ENCODE measurements around the gene PCDH15.

The PCDH15 gene

GRCh38 chr10:54108961-54109360, 692.1 kb downstream of the PCDH15 start:
- no peak for DNase-seq

- no peak for DNase-seq
These were observed 704.1 kb downstream of the PCDH15 start for GRCh38 chr10:54096892-54097291.

- no peak for DNase-seq
These were observed 706.7 kb downstream of the PCDH15 start for GRCh38 chr10:54094321-54094720.

GRCh38 chr10:54091237-54091636, 709.8 kb downstream of the PCDH15 start:
- DNase-seq: no peak

- DNase-seq: no peak
These were observed 719.1 kb downstream of the PCDH15 start for GRCh38 chr10:54081950-54082349.

GRCh38 chr10:54067361-54067760, 733.7 kb downstream of the PCDH15 start:
- DNase-seq: no peak

GRCh38 chr10:54066646-54067045, 734.4 kb downstream of the PCDH15 start:
- DNase-seq: no peak

- DNase-seq: no peak
These were observed 735.9 kb downstream of the PCDH15 start for GRCh38 chr10:54065106-54065505.

- DNase-seq: no peak
These were observed 736.8 kb downstream of the PCDH15 start for GRCh38 chr10:54064215-54064614.

- no peak for DNase-seq
These were observed 737.5 kb downstream of the PCDH15 start for GRCh38 chr10:54063514-54063913.

- DNase-seq: no peak
These were observed 740.5 kb downstream of the PCDH15 start for GRCh38 chr10:54060572-54060971.

- no peak for DNase-seq
These were observed 743.7 kb downstream of the PCDH15 start for GRCh38 chr10:54057357-54057756.

GRCh38 chr10:54026340-54026739, 774.7 kb downstream of the PCDH15 start:
- no peak for DNase-seq

GRCh38 chr10:54011117-54011516, 789.9 kb downstream of the PCDH15 start:
- DNase-seq: no peak

GRCh38 chr10:54010337-54010933, 790.6 kb downstream of the PCDH15 start:
- DNase-seq: no peak

- DNase-seq: no peak
These were observed 791.4 kb downstream of the PCDH15 start for GRCh38 chr10:54009672-54010071.

GRCh38 chr10:54002077-54002476, 799.0 kb downstream of the PCDH15 start:
- DNase-seq: no peak

- DNase-seq: no peak
These were observed 803.1 kb downstream of the PCDH15 start for GRCh38 chr10:53997953-53998352.

GRCh38 chr10:53990799-53991238, 810.2 kb downstream of the PCDH15 start:
- DNase-seq: no peak

GRCh38 chr10:53983431-53983830, 817.6 kb downstream of the PCDH15 start:
- no peak for DNase-seq

GRCh38 chr10:53980210-53980609, 820.8 kb downstream of the PCDH15 start:
- DNase-seq: no peak

- DNase-seq: no peak
These were observed 822.7 kb downstream of the PCDH15 start for GRCh38 chr10:53978301-53978700.

- no peak for DNase-seq
These were observed 823.8 kb downstream of the PCDH15 start for GRCh38 chr10:53977267-53977666.

- no peak for DNase-seq
These were observed 843.6 kb downstream of the PCDH15 start for GRCh38 chr10:53957401-53957800.

GRCh38 chr10:53955091-53955490, 845.9 kb downstream of the PCDH15 start:
- no peak for DNase-seq

Measured in stimulated activated naive CD4-positive, alpha-beta T cell treated with Interleukin-2 at 50 U/mL for 16 hours (primary cell).